ENCODE data around the gene SHFL. TPM values are rescaled to one million over a fixed set of nuclear protein-coding genes. Genes with fewer than 3 reads are reported as not detected.

Gene SHFL
- total RNA-seq, 1 experiment from 2014 or later, result 21.1 TPM

- Histone ChIP-seq H3K79me2 (ENCODE audit: insufficient read depth, low read length) (0 out of 2 replicates have a peak, but pooled peaks cover under 1% of the 10 kb centered on the region), H2AK5ac (ENCODE audit: insufficient read length, low read length) (no peak overlapping the region), H3K4me1 (ENCODE audit: insufficient read depth, low read length) (no peaks in the 10 kb centered on the region), H2BK20ac (ENCODE audit: low read depth, low read length, poor library complexity, severe bottlenecking) (no peak overlapping the region), H3K14ac (ENCODE audit: insufficient read depth, low read length) (no peak overlapping the region), H4K5ac (ENCODE audit: insufficient read length, low read depth, low read length) (no peak overlapping the region), H4K20me1 (ENCODE audit: control insufficient read depth, insufficient read depth, insufficient read length) (no peaks in the 10 kb centered on the region), H3T11ph (ENCODE audit: low read length) (no peak overlapping the region), H2BK120ac (ENCODE audit: low read depth, low read length, poor library complexity, severe bottlenecking) (no peak overlapping the region), H3K27me3 (ENCODE audit: insufficient read depth, low read length) (no peaks in the 10 kb centered on the region), H3K27ac (ENCODE audit: insufficient read length, low read depth, low read length) (no peak overlapping the region), H4K8ac (replicated peaks; ENCODE audit: insufficient read length, low read depth, low read length) (no peak overlapping the region), H3K23me2 (ENCODE audit: insufficient read length, low read depth, low read length, poor library complexity, severe bottlenecking) (no peaks in the 10 kb centered on the region), H3K4me2 (ENCODE audit: insufficient read depth, insufficient read length, low read length) (no peak overlapping the region), H3K23ac (ENCODE audit: insufficient read length, low read depth, low read length) (no peak overlapping the region), H3K79me1 (ENCODE audit: insufficient read depth, low read depth, low read length, poor library complexity, severe bottlenecking) (no peaks in the 10 kb centered on the region), H3K18ac (ENCODE audit: insufficient read length, low read depth, low read length) (no peak overlapping the region), H3K56ac (ENCODE audit: insufficient read length, low read depth, low read length) (no peak overlapping the region), H3K9ac (ENCODE audit: extremely low read depth, insufficient read length, low read length) (no peak overlapping the region), H3K9me3 (ENCODE audit: control insufficient read depth, low read depth, low read length) (no peaks in the 10 kb centered on the region), H3K4ac (ENCODE audit: low read depth, low read length) (no peak overlapping the region), H2BK15ac (ENCODE audit: low read depth, low read length) (no peak overlapping the region), H2BK5ac (ENCODE audit: insufficient read length, low read length) (no peak overlapping the region), H2BK12ac (ENCODE audit: insufficient read length, low read depth, low read length) (no peak overlapping the region), H4K91ac (ENCODE audit: insufficient read length, low read depth, low read length) (no peak overlapping the region), H2AFZ (ENCODE audit: low read length) (no peak overlapping the region)
- H3K27me3 Mint-ChIP-seq (ENCODE audit: low read depth), result no peaks in the 10 kb centered on the region; the same call in 1 of the 2 replicates
- no CpG with 5 or more reads among the region's 14 CpGs for WGBS (ENCODE audit: extremely low coverage, insufficient read length, low lambda C conversion rate)
- H3K36me3 Mint-ChIP-seq (ENCODE audit: insufficient read depth in 1 of 3, low read depth in 3 of 3), result peaks cover 35 to 97% (median 66%) of the 10 kb centered on the region in 3 experiments; a peak in 6 of 7 replicates
- no peak overlapping the region for H3K27ac Mint-ChIP-seq
- no peak overlapping the region for H3K4me3 Mint-ChIP-seq
- TF ChIP-seq CTCF (conservative IDR thresholded peaks at IDR 0.05), result no peak
- DNase-seq, result no peak
- H3K9me3 Mint-ChIP-seq, result no peaks in the 10 kb centered on the region
- no peaks in the 10 kb centered on the region for H3K4me1 Mint-ChIP-seq
These were observed 50.8 kb downstream of the SHFL start for GRCh38 chr19:10136936-10137335.

Measured in H9 (cell line).